OCI-LY3 (cell line): ENCODE measurements around the gene GFY.

ENCODE experiments used
- H2AFZ ChIP-seq: fragments of 200-600, 300-600 bp; shearing (Covaris generic); 2 replicates; pipeline ENCODE4 v1.6.0; 2014; ENCODE audit warnings: antibody characterized with exemption, low read depth, low read length
- H3K27ac ChIP-seq: fragments of 200-600, 300-600 bp; sonication (generic); 2 replicates; pipeline ENCODE4 v1.5.1; 2014; ENCODE audit warnings: mild to moderate bottlenecking, low read length, moderate library complexity, mixed read lengths
- H3K27me3 ChIP-seq: fragments of 200-600, 300-600 bp; sonication (generic); 2 replicates; pipeline ENCODE4 v1.6.1; 2014; ENCODE audit warnings: low read depth, low read length, mixed read lengths
- H3K36me3 ChIP-seq: fragments of 200-600, 300-600 bp; sonication (generic); replicated peaks from 2 replicates; pipeline ENCODE3; 2014; ENCODE audit warnings: low read depth, low read length, mixed read lengths
- H3K4me1 ChIP-seq: fragments of 300-600, 200-600 bp; sonication (generic); 2 replicates; pipeline ENCODE4 v1.6.1; 2014; ENCODE audit warnings: low read length, mixed read lengths
- H3K4me2 ChIP-seq: fragments of 200-600, 300-600 bp; sonication (generic); 2 replicates; pipeline ENCODE4 v1.6.1; 2014; ENCODE audit warnings: low read length, mixed read lengths
- H3K4me3 ChIP-seq: fragments of 300-600, 200-600 bp; sonication (generic); 2 replicates; pipeline ENCODE4 v1.5.1; 2014; ENCODE audit warnings: antibody characterized with exemption, mild to moderate bottlenecking, low read length, moderate library complexity
- H3K79me2 ChIP-seq: fragments of 300-600, 200-600 bp; shearing (Covaris generic); 2 replicates; pipeline ENCODE4 v1.6.1; 2014; ENCODE audit warnings: mild to moderate bottlenecking, low read length, mixed read lengths
- H3K9ac ChIP-seq: fragments of 300-600, 200-600 bp; shearing (Covaris generic); 2 replicates; pipeline ENCODE4 v1.6.0; 2014; ENCODE audit warnings: mild to moderate bottlenecking, low read length, moderate library complexity
- H3K9me3 ChIP-seq: fragments of 200-600, 300-600 bp; shearing (Covaris generic); 2 replicates; pipeline ENCODE4 v1.6.1; 2014; ENCODE audit warnings: low read length, mixed read lengths; ENCODE audit not compliant: insufficient read depth
- H4K20me1 ChIP-seq: fragments of 200-600, 300-600 bp; sonication (generic); 2 replicates; pipeline ENCODE4 v1.6.1; 2016; ENCODE audit warnings: low read length, mixed read lengths; ENCODE audit not compliant: insufficient read depth
- EZH2phosphoT487 ChIP-seq: fragments of 200-600 bp; shearing (Covaris generic); IDR thresholded peaks from 2 replicates; pipeline ENCODE4 v1.6.1; 2018; ENCODE audit warnings: antibody characterized with exemption, mixed run types, low read depth
- TF ChIP-seq, protein P1 (sequence below): fragments of 200-600, 300-600 bp; sonication (generic); IDR thresholded peaks from 2 replicates; pipeline ENCODE4 v1.5.1; 2014; ENCODE audit warnings: antibody characterized with exemption, low read length, low read depth

Gene GFY

GRCh38 chr19:49473868-49474541, 48.8 kb downstream of the GFY start, which contains the start of gene FLT3LG:
FLT3LG (plus strand) TSS chr19:49474215; CDS start chr19:49474640, 425 bp downstream.
- H3K9me3 ChIP-seq, result no peaks in the 10 kb centered on the region
- no peaks in the 10 kb centered on the region for H3K27me3 ChIP-seq
- H3K4me2 ChIP-seq, result peak within 1 kb of the TSS; percentile 85
- H3K36me3 ChIP-seq, result peaks cover 2% of the 10 kb centered on the region
- peak within 1 kb of the TSS; percentile 97 for H2AFZ ChIP-seq
- H3K9ac ChIP-seq, result peak within 1 kb of the TSS; percentile 88
- H3K4me3 ChIP-seq, result peak within 1 kb of the TSS; percentile 86
- no peaks in the 10 kb centered on the region for H3K79me2 ChIP-seq
- no peaks in the 10 kb centered on the region for H4K20me1 ChIP-seq
- H3K4me1 ChIP-seq, result peaks cover 18% of the 10 kb centered on the region
- no peak for TF ChIP-seq EZH2phosphoT487
- TF ChIP-seq, protein P1, sequence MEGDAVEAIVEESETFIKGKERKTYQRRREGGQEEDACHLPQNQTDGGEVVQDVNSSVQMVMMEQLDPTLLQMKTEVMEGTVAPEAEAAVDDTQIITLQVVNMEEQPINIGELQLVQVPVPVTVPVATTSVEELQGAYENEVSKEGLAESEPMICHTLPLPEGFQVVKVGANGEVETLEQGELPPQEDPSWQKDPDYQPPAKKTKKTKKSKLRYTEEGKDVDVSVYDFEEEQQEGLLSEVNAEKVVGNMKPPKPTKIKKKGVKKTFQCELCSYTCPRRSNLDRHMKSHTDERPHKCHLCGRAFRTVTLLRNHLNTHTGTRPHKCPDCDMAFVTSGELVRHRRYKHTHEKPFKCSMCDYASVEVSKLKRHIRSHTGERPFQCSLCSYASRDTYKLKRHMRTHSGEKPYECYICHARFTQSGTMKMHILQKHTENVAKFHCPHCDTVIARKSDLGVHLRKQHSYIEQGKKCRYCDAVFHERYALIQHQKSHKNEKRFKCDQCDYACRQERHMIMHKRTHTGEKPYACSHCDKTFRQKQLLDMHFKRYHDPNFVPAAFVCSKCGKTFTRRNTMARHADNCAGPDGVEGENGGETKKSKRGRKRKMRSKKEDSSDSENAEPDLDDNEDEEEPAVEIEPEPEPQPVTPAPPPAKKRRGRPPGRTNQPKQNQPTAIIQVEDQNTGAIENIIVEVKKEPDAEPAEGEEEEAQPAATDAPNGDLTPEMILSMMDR, result peak; percentile 99
- H3K27ac ChIP-seq, result peak within 1 kb of the TSS; percentile 26; the same call in 1 of the 2 replicates

DNA sequence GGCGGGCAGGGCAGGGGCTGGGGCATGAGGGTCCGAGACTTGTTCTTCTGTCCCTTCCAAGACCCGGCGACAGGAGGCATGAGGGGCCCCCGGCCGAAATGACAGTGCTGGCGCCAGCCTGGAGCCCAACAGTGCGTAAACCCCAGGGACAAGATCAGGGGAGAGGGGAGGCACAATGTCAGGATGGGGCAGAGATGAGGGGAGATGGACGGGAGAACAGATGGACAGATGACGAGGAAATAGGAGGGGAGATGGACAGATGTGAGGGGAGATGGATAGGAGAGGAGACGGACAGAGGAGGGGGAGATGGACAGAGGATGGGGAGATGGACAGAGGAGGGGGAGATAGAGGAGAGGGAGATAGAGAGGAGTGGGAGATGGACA, 49.3 kb downstream of the GFY start:
- H3K9me3 ChIP-seq, result no peaks in the 10 kb centered on the region
- peaks cover 18% of the 10 kb centered on the region for H3K4me1 ChIP-seq
- 0 out of 2 replicates have a peak overlapping the region, but pooled peaks have one; percentile 23 for H2AFZ ChIP-seq
- H3K79me2 ChIP-seq, result no peaks in the 10 kb centered on the region
- H4K20me1 ChIP-seq, result no peaks in the 10 kb centered on the region
- TF ChIP-seq, protein P1, result no peak
- TF ChIP-seq EZH2phosphoT487, result no peak
- H3K4me2 ChIP-seq, result peak overlapping the region; percentile 85
- no peak overlapping the region for H3K27ac ChIP-seq
- H3K4me3 ChIP-seq, result peak overlapping the region; percentile 86
- H3K27me3 ChIP-seq, result no peaks in the 10 kb centered on the region
- H3K36me3 ChIP-seq, result peaks cover 2% of the 10 kb centered on the region
- peak overlapping the region; percentile 88 for H3K9ac ChIP-seq

GRCh38 chr19:49475191-49475917, 50.2 kb downstream of the GFY start:
- Histone ChIP-seq H4K20me1 (no peaks in the 10 kb centered on the region), H3K27ac (no peak overlapping the region), H3K4me3 (peak overlapping the region; percentile 86; the same call in 1 of the 2 replicates), H2AFZ (no peak overlapping the region), H3K4me1 (peaks cover 13% of the 10 kb centered on the region; the same call in 1 of the 2 replicates), H3K9me3 (no peaks in the 10 kb centered on the region), H3K4me2 (peak overlapping the region; percentile 85; the same call in 1 of the 2 replicates), H3K9ac (no peak overlapping the region), H3K36me3 (peaks cover 2% of the 10 kb centered on the region), H3K27me3 (no peaks in the 10 kb centered on the region), H3K79me2 (no peaks in the 10 kb centered on the region)
- no peak for TF ChIP-seq EZH2phosphoT487
- TF ChIP-seq, protein P1, result no peak
